Measurements from ENCODE around the gene TTC24.
"Not testable (repeated sequence)": the region's sequence is repeated elsewhere in the genome, so short reads cannot be mapped to it uniquely, and the experiment has no call there.

The TTC24 gene

GRCh38 chr1:156579472-156579871 lies at the start of gene TTC24:
Gene TTC24, plus strand, starts transcription at chr1:156579723. Its CDS starts 1,642 bp downstream, at chr1:156581365.
- no peak for DNase-seq

- DNase-seq, result no peak
These were observed 49.5 kb upstream of the TTC24 start for GRCh38 chr1:156530006-156530405.

- no peak for DNase-seq
These were observed 47.1 kb upstream of the TTC24 start for GRCh38 chr1:156532374-156532773.

GRCh38 chr1:156533568-156534220 lies 45.8 kb upstream of the TTC24 start:
- no peak for DNase-seq

- DNase-seq, result no peak
These were observed 45.0 kb upstream of the TTC24 start for GRCh38 chr1:156534424-156535060.

GRCh38 chr1:156537027-156537426 lies 42.5 kb upstream of the TTC24 start:
- DNase-seq, result no peak

GRCh38 chr1:156538711-156539440 lies 40.6 kb upstream of the TTC24 start:
- DNase-seq, result no peak

- no peak for DNase-seq
These were observed 39.6 kb upstream of the TTC24 start for GRCh38 chr1:156539818-156540355.

- DNase-seq, result no peak
These were observed 38.6 kb upstream of the TTC24 start for GRCh38 chr1:156540955-156541354.

- no peak for DNase-seq
These were observed 36.5 kb upstream of the TTC24 start for GRCh38 chr1:156543066-156543465.

- DNase-seq, result no peak
These were observed 34.9 kb upstream of the TTC24 start for GRCh38 chr1:156544592-156545102.

GRCh38 chr1:156546267-156546666 lies 33.3 kb upstream of the TTC24 start:
- no peak for DNase-seq

GRCh38 chr1:156547434-156547833 lies 32.1 kb upstream of the TTC24 start:
- DNase-seq, result no peak

- no peak for DNase-seq
These were observed 31.5 kb upstream of the TTC24 start for GRCh38 chr1:156547982-156548381.

- DNase-seq, result no peak
These were observed 30.1 kb upstream of the TTC24 start for GRCh38 chr1:156549390-156549789.

- DNase-seq, result no peak
These were observed 29.7 kb upstream of the TTC24 start for GRCh38 chr1:156549831-156550230.

- no peak for DNase-seq
These were observed 29.2 kb upstream of the TTC24 start for GRCh38 chr1:156550346-156550745.

GRCh38 chr1:156551066-156551643 lies 28.4 kb upstream of the TTC24 start:
- DNase-seq, result no peak

- DNase-seq, result no peak
These were observed 27.7 kb upstream of the TTC24 start for GRCh38 chr1:156551869-156552268.

GRCh38 chr1:156552518-156552917 lies 27.0 kb upstream of the TTC24 start:
- DNase-seq, result no peak

- not testable (repeated sequence) for DNase-seq
These were observed 26.6 kb upstream of the TTC24 start for GRCh38 chr1:156552937-156553336.

GRCh38 chr1:156553860-156554485 lies 25.6 kb upstream of the TTC24 start:
- DNase-seq, result no peak

GRCh38 chr1:156554971-156555370 lies 24.6 kb upstream of the TTC24 start:
- DNase-seq, result no peak

Data from amniotic stem cell (primary cell).